ENCODE data around the gene SGTA.
A peak's percentile ranks its signal among the peaks of the same experiment; 100 is the strongest.

The SGTA gene

GRCh38 chr19:2744113-2744512 is 39.0 kb downstream of the SGTA start:
- DNase-seq = no peak

GRCh38 chr19:2743099-2743498 is 40.0 kb downstream of the SGTA start:
- no peak for DNase-seq

GRCh38 chr19:2740314-2740656 is 42.8 kb downstream of the SGTA start:
- DNase-seq = peak; percentile 31

- peak; percentile 100 for DNase-seq
These were observed 43.3 kb downstream of the SGTA start, which contains the start of gene SLC39A3 for GRCh38 chr19:2739602-2740313. Gene SLC39A3 (minus strand): TSS chr19:2740017. CDS start chr19:2737257, 2,760 bp downstream.

- no peak for DNase-seq
These were observed 46.4 kb downstream of the SGTA start for GRCh38 chr19:2736550-2737190.

GRCh38 chr19:2735374-2735773 is 47.7 kb downstream of the SGTA start:
- no peak for DNase-seq

- no peak for DNase-seq
These were observed 48.3 kb downstream of the SGTA start for GRCh38 chr19:2734589-2735288.

GRCh38 chr19:2733930-2734588 is 49.0 kb downstream of the SGTA start:
- no peak for DNase-seq

GRCh38 chr19:2732883-2733282 is 50.2 kb downstream of the SGTA start:
- no peak for DNase-seq

- DNase-seq = no peak
These were observed 50.8 kb downstream of the SGTA start for GRCh38 chr19:2732157-2732725.

GRCh38 chr19:2731181-2731995 is 51.7 kb downstream of the SGTA start:
- DNase-seq = no peak

GRCh38 chr19:2729943-2730818 is 52.9 kb downstream of the SGTA start:
- no peak for DNase-seq

- no peak for DNase-seq
These were observed 54.2 kb downstream of the SGTA start for GRCh38 chr19:2728783-2729387.

- DNase-seq = no peak
These were observed 55.5 kb downstream of the SGTA start for GRCh38 chr19:2727640-2727944.

GRCh38 chr19:2726904-2727639 is 56.0 kb downstream of the SGTA start:
- no peak for DNase-seq

GRCh38 chr19:2726160-2726855 is 56.8 kb downstream of the SGTA start:
- no peak for DNase-seq

- DNase-seq = no peak
These were observed 58.9 kb downstream of the SGTA start for GRCh38 chr19:2724148-2724557.

- no peak for DNase-seq
These were observed 59.3 kb downstream of the SGTA start for GRCh38 chr19:2723747-2724146.

- DNase-seq = no peak
These were observed 59.7 kb downstream of the SGTA start for GRCh38 chr19:2723345-2723715.

All from 8988T (cell line).